Measurements from ENCODE around the gene ACTR10. TPM values are rescaled to one million over a fixed set of nuclear protein-coding genes. Genes with fewer than 3 reads are reported as not detected.

Gene ACTR10
- total and polyA plus RNA-seq, 10 donors = 42.0 to 74.5 (median 55.8) TPM

DNA sequence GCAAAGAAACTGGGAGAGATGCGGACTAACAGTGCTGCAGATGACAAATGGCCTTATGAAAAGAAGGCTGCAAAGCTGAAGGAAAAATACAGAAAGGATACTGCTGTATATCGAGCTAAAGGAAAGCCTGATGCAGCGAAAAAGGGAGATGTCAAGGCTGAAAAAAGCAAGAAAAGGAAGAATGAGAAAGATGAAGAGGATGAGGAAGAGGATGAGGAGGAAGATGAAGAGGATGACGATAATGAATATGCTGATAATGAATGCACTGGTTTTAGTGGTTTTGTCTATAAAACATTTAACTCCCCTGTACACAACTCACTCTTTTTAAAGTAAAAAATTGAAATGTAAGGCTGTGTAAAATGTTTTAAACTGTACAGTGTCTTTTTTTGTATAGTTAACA is 85.2 kb downstream of the ACTR10 start:
- WGBS, 5 donors = 88 to 92% (median 89%) methylated on average over 4 of the region's 4 CpGs
- no peak for DNase-seq
- intact Hi-C loops (cut with DNase I; ENCODE audit: low total_unique reads) = no loop called here
- TF ChIP-seq, protein P1, sequence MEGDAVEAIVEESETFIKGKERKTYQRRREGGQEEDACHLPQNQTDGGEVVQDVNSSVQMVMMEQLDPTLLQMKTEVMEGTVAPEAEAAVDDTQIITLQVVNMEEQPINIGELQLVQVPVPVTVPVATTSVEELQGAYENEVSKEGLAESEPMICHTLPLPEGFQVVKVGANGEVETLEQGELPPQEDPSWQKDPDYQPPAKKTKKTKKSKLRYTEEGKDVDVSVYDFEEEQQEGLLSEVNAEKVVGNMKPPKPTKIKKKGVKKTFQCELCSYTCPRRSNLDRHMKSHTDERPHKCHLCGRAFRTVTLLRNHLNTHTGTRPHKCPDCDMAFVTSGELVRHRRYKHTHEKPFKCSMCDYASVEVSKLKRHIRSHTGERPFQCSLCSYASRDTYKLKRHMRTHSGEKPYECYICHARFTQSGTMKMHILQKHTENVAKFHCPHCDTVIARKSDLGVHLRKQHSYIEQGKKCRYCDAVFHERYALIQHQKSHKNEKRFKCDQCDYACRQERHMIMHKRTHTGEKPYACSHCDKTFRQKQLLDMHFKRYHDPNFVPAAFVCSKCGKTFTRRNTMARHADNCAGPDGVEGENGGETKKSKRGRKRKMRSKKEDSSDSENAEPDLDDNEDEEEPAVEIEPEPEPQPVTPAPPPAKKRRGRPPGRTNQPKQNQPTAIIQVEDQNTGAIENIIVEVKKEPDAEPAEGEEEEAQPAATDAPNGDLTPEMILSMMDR (IDR thresholded peaks at IDR 0.05 in 8 of 11, conservative IDR thresholded peaks at IDR 0.05 in 3 of 11) = no peak
- no peak for TF ChIP-seq POLR2A (IDR thresholded peaks at IDR 0.05)
- TF ChIP-seq POLR2AphosphoS5 (IDR thresholded peaks at IDR 0.05) = no peak
- Histone ChIP-seq H3K27me3 (replicated peaks in 1 of 7) (no peaks in the 10 kb centered on the region), H3K9me3 (no peaks in the 10 kb centered on the region), H3K27ac (no peak overlapping the region), H3K4me1 (peaks cover 21 to 92% (median 47%) of the 10 kb centered on the region in 6 donors), H3K36me3 (peaks cover 0 to 87% (median 55%) of the 10 kb centered on the region in 6 donors), H3K4me3 (no peak overlapping the region)

Small RNA genes lying within 50 kb of the gene (small RNA-seq; reads per million reads assigned to genes)
- 0 to 0.15 (median 0) reads per million in 4 donors for gene RN7SL598P

Other genes starting within 250 kb of the ACTR10 start
- 1 to 10 TPM in 6 of 7 donors, under 1 TPM in 1; 0.73 to 3.7 (median 1.5) TPM for gene ARMH4, start 47.9 kb upstream of the ACTR10 start, total RNA-seq
- under 1 TPM; 0.02 to 0.16 (median 0.12) TPM for gene ARMH4, start 47.9 kb upstream of the ACTR10 start, polyA plus RNA-seq
- gene PSMA3, start 44.7 kb downstream of the ACTR10 start, total RNA-seq = 100 to 1,000 TPM in 5 of 7 donors, 10 to 100 TPM in 2; 91.7 to 156 (median 122) TPM
- gene PSMA3, start 44.7 kb downstream of the ACTR10 start, polyA plus RNA-seq = 100 to 1,000 TPM; 108 to 162 (median 119) TPM
- gene ARID4A, start 98.4 kb downstream of the ACTR10 start, total RNA-seq = 10 to 100 TPM; 34.5 to 55.0 (median 51.6) TPM
- 1 to 10 TPM; 7.3 to 9.4 (median 8.3) TPM for gene ARID4A, start 98.4 kb downstream of the ACTR10 start, polyA plus RNA-seq
- 1 to 10 TPM in 1 of 7 donors, under 1 TPM in 1, not detected in 5; 0.95 to 1.1 TPM for gene TOMM20L, start 195.8 kb downstream of the ACTR10 start, total RNA-seq
- gene TOMM20L, start 195.8 kb downstream of the ACTR10 start, polyA plus RNA-seq = under 1 TPM in 1 of 3 donors, not detected in 2; 0.29 TPM
- 10 to 100 TPM; 25.3 to 59.4 (median 29.2) TPM for gene TIMM9, start 227.4 kb downstream of the ACTR10 start, total RNA-seq
- 10 to 100 TPM; 56.4 to 64.1 (median 56.6) TPM for gene TIMM9, start 227.4 kb downstream of the ACTR10 start, polyA plus RNA-seq
- gene KIAA0586, start 227.6 kb downstream of the ACTR10 start, total RNA-seq = 10 to 100 TPM; 17.1 to 27.5 (median 22.7) TPM
- gene KIAA0586, start 227.6 kb downstream of the ACTR10 start, polyA plus RNA-seq = 1 to 10 TPM; 4.7 to 5.5 (median 5.3) TPM

Data from spleen (tissue), 11 donors.